Stomach (tissue), 9 donors: ENCODE measurements around the gene KLHDC8A. TPM values are rescaled to one million over a fixed set of nuclear protein-coding genes. Genes with fewer than 3 reads are reported as not detected.

Experiments used
- DNase-seq, 2 donors: peaks; one replicate each; pipeline versions ENCODE4 v3.0.0 to v3.0.0-alpha.2; 2013 to 2019
- H3K27ac ChIP-seq, 5 donors: fragments of 200-600 bp in 4 of 5; sonication (generic) in 4 of 5; one replicate each; pipeline ENCODE4 v1.5.1; 2013 to 2019; ENCODE audit warnings: mild to moderate bottlenecking in 1 of 5, moderate library complexity in 1 of 5
- H3K27me3 ChIP-seq, 3 donors: fragments of 200-600 bp; sonication (generic); one replicate each; pipeline ENCODE4 v1.5.1; 2017 to 2019; ENCODE audit warnings: mixed run types in 1 of 3
- H3K36me3 ChIP-seq, 4 donors: fragments of 200-600 bp; sonication (generic); 1 replicate in 3 of 4; 2 replicates in 1 of 4; pipeline ENCODE4 v1.5.1; 2016 to 2019
- H3K4me1 ChIP-seq, 4 donors: fragments of 200-600 bp; sonication (generic); one replicate each; pipeline ENCODE4 v1.5.1; 2016 to 2019
- H3K4me3 ChIP-seq, 4 donors: fragments of 200-600 bp; sonication (generic) in 3 of 4; one replicate each; pipeline ENCODE4 v1.5.1; 2016 to 2019; ENCODE audit warnings: mild to moderate bottlenecking in 1 of 4
- H3K9me3 ChIP-seq, 4 donors: fragments of 200-600 bp; sonication (generic); one replicate each; pipeline ENCODE4 v1.5.1; 2016 to 2019
- EP300 ChIP-seq: sonication (generic); formaldehyde crosslinking; IDR thresholded peaks from one replicate; pipeline ENCODE4 v1.6.1; 2017; ENCODE audit warnings: antibody characterized with exemption
- POLR2A ChIP-seq, 4 donors: fragments of 450-650 bp; IDR thresholded peaks; one replicate each; pipeline ENCODE4 v1.6.1; 2016; ENCODE audit warnings: antibody characterized with exemption in 4 of 4, control low read depth in 2 of 4, mild to moderate bottlenecking in 1 of 4, moderate library complexity in 1 of 4
- POLR2AphosphoS5 ChIP-seq, 3 donors: sonication (generic); formaldehyde crosslinking; IDR thresholded peaks; one replicate each; pipeline ENCODE4 v1.6.1; 2016; ENCODE audit warnings: antibody characterized with exemption in 3 of 3
- WGBS, 5 donors: extraction: QIAGEN DNeasy Blood & Tissue Kit in 3 of 5; methylation state at CpG; one replicate each; pipeline versions ENCODE4 v1.1.5 to v1.1.7; 2013 to 2018; 5-methylcytosine and 5-hydroxymethylcytosine counted together
- intact Hi-C: fragments of 100-400 bp; cut with DNase I; formaldehyde crosslinking; loops from one replicate; pipeline ENCODE4 v1.15.1; 2023; ENCODE audit warnings: low total_unique reads
- polyA plus RNA-seq, 3 donors: library from polyadenylated mRNA; stranded (reverse); fragments of 200-250 nt; gene quantifications; one replicate each; pipeline ENCODE4 v1.2.3, GENCODE V29; 2013
- total RNA-seq, 5 donors: library from RNA; depleted of rRNA; stranded (reverse); fragments of >200 nt; gene quantifications; one replicate each; pipeline versions ENCODE4 v1.1.0 to v1.2.3, GENCODE V29; 2014 to 2016
- TF ChIP-seq, protein P1 (sequence below), 7 experiments: fragments of 450-650 bp in 4 of 7; fragments of 200-600 bp in 3 of 7; sonication (generic) in 3 of 7; IDR thresholded peaks; one replicate each; pipeline ENCODE4 v1.5.1; 2016 to 2019; ENCODE audit warnings: antibody characterized with exemption in 7 of 7, control low read depth in 2 of 7, mild to moderate bottlenecking in 1 of 7
- donor health status: healthy with polysubstance abuse.
- donor health status: Bipolar disorder and iron deficiency.
- donor health status: healthy.

The KLHDC8A gene
- total and polyA plus RNA-seq, 8 donors: 0.72 to 6.9 (median 2.8) TPM; not detected in 2

DNA sequence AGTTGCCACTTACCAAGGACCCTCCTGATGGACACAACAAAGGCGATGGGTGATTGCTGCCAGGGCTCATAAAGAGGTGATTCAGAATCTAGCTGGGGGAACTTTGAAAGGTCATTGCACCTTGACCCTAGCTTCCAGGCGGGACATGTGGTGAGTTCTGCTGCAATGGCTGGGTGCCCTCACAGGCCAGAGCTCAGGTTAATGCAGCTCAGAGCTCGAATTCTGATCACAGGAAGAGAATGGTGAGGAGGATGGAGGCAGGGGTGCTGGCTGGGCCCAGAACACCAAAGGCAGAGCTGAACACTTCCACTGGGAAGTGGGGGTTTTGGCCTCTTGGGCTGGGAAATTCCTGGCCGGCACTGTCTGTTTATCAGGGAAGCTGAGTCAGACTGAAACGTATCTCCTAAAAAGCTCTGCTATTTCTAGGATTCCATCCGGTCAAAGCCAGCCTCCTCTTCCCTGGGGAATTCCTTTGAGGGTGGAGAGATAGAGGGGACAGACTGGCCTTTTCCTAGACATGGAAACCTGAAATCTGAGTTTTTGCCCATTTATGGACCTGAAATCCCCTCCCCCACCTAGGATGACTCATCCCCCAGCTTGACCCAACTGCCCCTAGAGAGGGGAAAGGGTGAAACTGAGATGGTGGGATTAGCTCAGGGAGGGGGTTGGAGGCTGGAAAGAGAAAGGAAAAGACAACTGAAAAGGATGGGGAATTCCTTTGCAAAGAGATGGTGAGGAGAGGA lies 62.4 kb downstream of the KLHDC8A start:
- no peaks in the 10 kb centered on the region for H3K9me3 ChIP-seq
- WGBS, 5 donors: 53 to 75% (median 70%) methylated on average over 6 of the region's 6 CpGs
- no peaks in the 10 kb centered on the region for H3K36me3 ChIP-seq
- H3K4me1 ChIP-seq: peaks cover 0 to 14% (median 6%) of the 10 kb centered on the region in 4 donors
- peak in 1 of 2 donors; percentile 76 for DNase-seq
- TF ChIP-seq, protein P1, sequence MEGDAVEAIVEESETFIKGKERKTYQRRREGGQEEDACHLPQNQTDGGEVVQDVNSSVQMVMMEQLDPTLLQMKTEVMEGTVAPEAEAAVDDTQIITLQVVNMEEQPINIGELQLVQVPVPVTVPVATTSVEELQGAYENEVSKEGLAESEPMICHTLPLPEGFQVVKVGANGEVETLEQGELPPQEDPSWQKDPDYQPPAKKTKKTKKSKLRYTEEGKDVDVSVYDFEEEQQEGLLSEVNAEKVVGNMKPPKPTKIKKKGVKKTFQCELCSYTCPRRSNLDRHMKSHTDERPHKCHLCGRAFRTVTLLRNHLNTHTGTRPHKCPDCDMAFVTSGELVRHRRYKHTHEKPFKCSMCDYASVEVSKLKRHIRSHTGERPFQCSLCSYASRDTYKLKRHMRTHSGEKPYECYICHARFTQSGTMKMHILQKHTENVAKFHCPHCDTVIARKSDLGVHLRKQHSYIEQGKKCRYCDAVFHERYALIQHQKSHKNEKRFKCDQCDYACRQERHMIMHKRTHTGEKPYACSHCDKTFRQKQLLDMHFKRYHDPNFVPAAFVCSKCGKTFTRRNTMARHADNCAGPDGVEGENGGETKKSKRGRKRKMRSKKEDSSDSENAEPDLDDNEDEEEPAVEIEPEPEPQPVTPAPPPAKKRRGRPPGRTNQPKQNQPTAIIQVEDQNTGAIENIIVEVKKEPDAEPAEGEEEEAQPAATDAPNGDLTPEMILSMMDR (IDR thresholded peaks at IDR 0.05): no peak
- TF ChIP-seq POLR2AphosphoS5 (IDR thresholded peaks at IDR 0.05) (no peak), EP300 (no peak), POLR2A (IDR thresholded peaks at IDR 0.05) (no peak)
- no peaks in the 10 kb centered on the region for H3K27me3 ChIP-seq
- intact Hi-C loops: no loop called here
- no peak overlapping the region for H3K4me3 ChIP-seq
- peak overlapping the region; percentile 16 to 70 (median 64) for H3K27ac ChIP-seq

- Histone ChIP-seq H3K27ac (peak overlapping the region; percentile 16 to 70 (median 64)), H3K4me1 (peaks cover 0 to 14% (median 6%) of the 10 kb centered on the region in 4 donors), H3K36me3 (no peaks in the 10 kb centered on the region), H3K4me3 (no peak overlapping the region), H3K27me3 (no peaks in the 10 kb centered on the region), H3K9me3 (no peaks in the 10 kb centered on the region)
- intact Hi-C loops: no loop called here
- TF ChIP-seq POLR2A (IDR thresholded peaks at IDR 0.05) (no peak), POLR2AphosphoS5 (IDR thresholded peaks at IDR 0.05) (no peak), EP300 (no peak)
- TF ChIP-seq, protein P1 (IDR thresholded peaks at IDR 0.05): no peak
- DNase-seq: no peak
- WGBS, 5 donors: 90 to 97% (median 95%) methylated on average over 10 of the region's 10 CpGs
Observed at GRCh38 chr1:205293350-205294074, 63.2 kb downstream of the KLHDC8A start.

GRCh38 chr1:205291596-205291995 lies 65.1 kb downstream of the KLHDC8A start:
- no peak overlapping the region for H3K4me3 ChIP-seq
- peaks cover 6 to 30% (median 15%) of the 10 kb centered on the region in 4 donors for H3K4me1 ChIP-seq
- no peaks in the 10 kb centered on the region for H3K9me3 ChIP-seq
- no peaks in the 10 kb centered on the region for H3K27me3 ChIP-seq
- no peak overlapping the region for H3K27ac ChIP-seq
- no peaks in the 10 kb centered on the region for H3K36me3 ChIP-seq
- DNase-seq: no peak
- intact Hi-C loops: no loop called here
- TF ChIP-seq POLR2A (IDR thresholded peaks at IDR 0.05) (no peak), EP300 (no peak), POLR2AphosphoS5 (IDR thresholded peaks at IDR 0.05) (no peak)
- TF ChIP-seq, protein P1 (IDR thresholded peaks at IDR 0.05): no peak
- WGBS, 5 donors: 81 to 93% (median 88%) methylated on average over 6 of the region's 6 CpGs

DNA sequence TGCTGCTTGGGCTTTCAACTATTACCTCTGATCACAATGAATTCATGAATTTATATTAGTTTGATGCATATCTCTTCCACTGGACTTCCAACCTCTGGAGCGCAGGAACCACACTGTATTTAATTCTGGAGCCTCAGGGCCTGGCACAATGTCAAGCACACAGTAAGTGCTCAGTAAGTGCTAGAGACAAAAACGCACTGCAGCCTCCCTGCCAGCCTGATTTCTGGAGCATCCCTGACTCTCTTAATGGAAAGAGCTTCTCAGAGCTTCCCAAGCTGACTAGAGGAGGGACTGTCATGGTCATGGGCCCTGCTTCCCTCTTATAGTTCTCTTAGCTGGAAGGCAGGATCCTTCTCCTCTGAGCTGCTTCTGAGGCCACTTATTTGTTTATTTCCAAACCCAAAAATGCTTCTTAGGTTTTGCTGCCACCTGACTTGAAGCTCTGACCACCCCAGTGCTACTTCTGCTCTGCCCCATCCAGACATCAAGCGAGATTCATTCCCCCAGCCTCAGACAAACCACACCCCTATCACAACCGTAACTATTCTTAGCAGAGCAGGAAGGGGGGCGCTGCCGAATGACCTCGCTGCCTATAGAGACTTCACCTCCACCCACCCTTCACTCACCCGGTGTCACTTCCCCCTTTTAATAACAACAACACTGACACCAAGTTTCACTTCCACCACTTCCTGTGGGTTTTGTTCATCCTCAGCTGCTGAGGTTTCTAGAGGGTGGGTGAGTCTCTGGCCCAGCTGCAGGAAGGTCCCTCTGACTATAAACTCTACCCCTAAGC lies 68.8 kb downstream of the KLHDC8A start:
- TF ChIP-seq EP300 (no peak), POLR2AphosphoS5 (IDR thresholded peaks at IDR 0.05) (no peak), POLR2A (IDR thresholded peaks at IDR 0.05) (no peak)
- TF ChIP-seq, protein P1 (IDR thresholded peaks at IDR 0.05): no peak
- intact Hi-C loops: no loop called here
- Histone ChIP-seq H3K27me3 (no peaks in the 10 kb centered on the region), H3K4me3 (no peak overlapping the region), H3K4me1 (peaks cover 13 to 45% (median 29%) of the 10 kb centered on the region in 4 donors), H3K9me3 (no peaks in the 10 kb centered on the region), H3K27ac (peak overlapping the region in 3 of 5 donors; percentile 44 to 73 (median 71)), H3K36me3 (no peaks in the 10 kb centered on the region)
- WGBS, 5 donors: 52 to 59% (median 56%) methylated on average over 8 of the region's 8 CpGs
- DNase-seq: peak; percentile 56 to 84
